ENCODE data around the gene SULT1A3.
"Not testable (repeated sequence)": the region's sequence is repeated elsewhere in the genome, so short reads cannot be mapped to it uniquely, and the experiment has no call there.

The SULT1A3 gene

GRCh38 chr16:30197001-30197400 is 2.1 kb upstream of the SULT1A3 start:
- not testable (repeated sequence) for DNase-seq (ENCODE audit: low read depth); H3K4me3 ChIP-seq (ENCODE audit: low read length)

DNA sequence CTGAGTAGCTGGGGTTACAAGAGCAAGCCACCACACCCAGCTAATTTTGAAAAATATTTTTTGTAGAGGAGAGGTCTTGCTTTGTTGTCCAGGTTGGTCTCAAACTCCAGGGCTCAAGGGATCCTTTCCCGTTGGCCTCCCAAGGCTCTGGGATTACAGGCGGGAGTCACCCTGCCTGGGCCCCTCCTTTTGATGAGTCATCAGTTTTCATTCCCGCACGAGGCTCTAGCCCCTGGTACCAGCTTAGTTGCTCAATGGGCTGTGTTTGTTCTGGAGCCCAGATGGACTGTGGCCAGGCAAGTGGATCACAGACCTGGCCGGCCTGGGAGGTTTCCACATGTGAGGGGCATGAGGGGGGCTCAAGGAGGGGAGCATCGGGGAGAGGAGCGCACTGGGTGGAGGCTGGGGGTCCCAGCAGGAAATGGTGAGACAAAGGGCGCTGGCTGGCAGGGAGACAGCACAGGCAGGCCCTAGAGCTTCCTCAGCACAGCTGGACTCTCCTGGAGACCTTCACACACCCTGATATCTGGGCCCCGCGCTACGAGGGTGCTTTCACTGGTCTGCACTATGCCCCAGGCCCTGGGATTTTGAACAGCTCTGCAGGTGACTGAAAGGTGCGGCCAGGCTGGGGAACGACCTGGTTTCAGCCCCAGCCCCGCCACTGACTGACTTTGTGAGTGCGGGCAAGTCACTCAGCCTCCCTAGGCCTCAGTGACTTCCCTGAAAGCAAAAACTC is 721 bp downstream of the SULT1A3 start:
- not testable (repeated sequence) for H3K4me3 ChIP-seq (ENCODE audit: low read length); DNase-seq (ENCODE audit: low read depth)

DNA sequence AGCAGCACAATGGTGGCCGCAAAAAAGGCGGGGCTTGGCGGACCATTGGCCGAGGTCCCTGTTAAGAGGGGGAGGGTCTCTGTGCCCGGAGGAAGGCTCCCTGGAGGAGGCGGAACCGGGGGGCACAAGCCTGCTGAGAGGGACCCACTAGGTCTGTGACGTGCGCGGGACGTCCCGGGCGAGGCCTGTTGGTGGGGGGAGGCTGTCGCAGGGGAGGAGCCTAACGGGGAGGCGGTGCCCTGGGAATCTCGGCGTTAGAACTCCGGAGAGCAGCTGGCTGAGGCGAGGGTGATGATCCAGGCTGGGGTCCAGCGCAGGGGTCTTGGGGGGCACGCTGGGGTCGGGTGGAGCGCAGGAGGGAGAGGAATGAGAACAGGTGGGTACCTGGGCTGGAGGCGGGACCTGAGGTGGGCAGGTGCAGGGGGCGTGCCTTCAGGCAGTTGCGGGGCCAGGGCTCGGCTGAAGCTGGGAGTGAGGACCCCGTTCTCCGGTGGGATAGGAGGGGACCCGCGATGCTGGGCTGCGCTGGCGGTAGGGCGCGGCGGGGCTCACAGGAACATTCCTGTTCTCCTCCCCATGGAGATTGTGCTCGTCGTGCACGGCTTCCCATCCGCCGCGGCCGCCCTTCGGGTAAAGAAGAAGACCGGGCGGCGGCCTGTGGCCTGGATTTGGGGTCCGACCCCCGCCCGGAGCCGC is 6.6 kb downstream of the SULT1A3 start:
- not testable (repeated sequence) for DNase-seq (ENCODE audit: low read depth)
- H3K4me3 ChIP-seq (ENCODE audit: low read length): peak overlapping the region; percentile 20

DNA sequence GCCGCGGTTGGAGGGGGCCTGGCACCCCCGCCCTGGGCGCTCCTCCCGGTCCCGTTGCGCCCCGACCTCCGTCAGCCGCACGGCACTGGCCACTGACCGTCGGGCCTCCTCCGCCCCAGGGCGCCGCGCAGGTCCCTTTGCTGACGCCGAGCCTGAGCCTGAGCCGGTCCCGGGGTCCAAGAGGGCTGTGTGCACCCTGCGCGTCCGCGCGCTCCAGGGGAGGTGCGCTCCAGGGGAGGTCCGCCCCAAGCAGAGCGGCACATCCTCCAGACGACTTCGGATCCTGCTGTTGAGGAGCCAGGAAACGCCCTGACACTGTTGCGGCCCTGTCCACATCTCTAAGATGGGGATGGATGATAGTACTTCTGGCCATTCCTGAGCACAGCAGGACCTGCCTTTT is 7.2 kb downstream of the SULT1A3 start:
- H3K4me3 ChIP-seq (ENCODE audit: low read length); DNase-seq (ENCODE audit: low read depth): not testable (repeated sequence)

DNA sequence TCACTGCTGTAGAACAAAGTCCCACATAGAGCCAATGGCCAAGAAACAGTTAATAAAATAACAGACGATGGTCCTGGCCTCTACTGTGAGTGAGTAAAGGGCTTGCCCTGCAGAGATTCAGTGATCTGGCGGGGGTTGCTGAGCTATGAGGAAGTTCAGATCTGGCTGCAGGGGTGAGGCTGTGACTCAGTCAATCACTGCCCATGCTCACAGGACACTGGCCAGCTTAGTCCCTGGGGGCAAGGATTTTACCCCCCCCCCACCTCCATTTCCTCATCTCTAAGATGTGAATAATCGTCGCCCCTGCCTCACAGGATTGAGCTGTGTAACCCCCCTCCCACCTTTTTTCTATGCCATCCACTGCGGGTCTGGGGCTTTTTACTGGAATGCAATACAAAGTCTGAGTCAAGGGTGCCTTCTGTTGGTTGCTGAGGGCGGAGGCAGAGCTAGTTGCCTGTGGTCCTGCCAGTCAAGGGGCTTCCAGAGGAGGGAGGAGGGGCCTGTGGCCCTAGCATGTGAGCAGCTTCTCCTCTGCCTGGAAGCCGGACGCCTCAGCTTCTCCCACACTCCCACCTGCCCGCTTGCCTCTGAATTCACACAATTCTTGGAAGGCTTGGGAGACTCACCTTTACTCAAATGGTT is 8.1 kb downstream of the SULT1A3 start:
- not testable (repeated sequence) for DNase-seq (ENCODE audit: low read depth); H3K4me3 ChIP-seq (ENCODE audit: low read length)

GRCh38 chr16:30209032-30209431 is 10.0 kb downstream of the SULT1A3 start:
- not testable (repeated sequence) for H3K4me3 ChIP-seq (ENCODE audit: low read length); DNase-seq (ENCODE audit: low read depth)

DNA sequence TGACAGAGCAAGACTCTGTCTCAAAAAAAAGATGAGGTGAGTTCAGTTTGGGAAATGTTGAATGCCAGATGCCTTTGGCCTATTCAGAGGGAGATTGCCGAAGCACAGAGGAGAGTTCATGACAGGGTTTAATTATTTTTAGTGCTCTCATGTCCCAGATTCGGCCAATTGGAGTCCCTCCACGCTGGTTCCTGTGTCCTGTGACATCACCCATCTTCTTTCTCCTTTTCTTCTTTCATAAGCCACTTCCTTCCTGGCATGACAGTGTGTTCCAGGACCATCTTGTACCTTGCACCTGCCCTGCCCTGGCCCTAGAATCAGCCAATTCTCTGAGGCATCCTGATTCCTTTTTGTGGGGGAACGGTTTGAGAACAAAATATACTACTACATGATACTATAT is 12.4 kb downstream of the SULT1A3 start:
- not testable (repeated sequence) for H3K4me3 ChIP-seq (ENCODE audit: low read length); DNase-seq (ENCODE audit: low read depth)

- DNase-seq (ENCODE audit: low read depth); H3K4me3 ChIP-seq (ENCODE audit: low read length): not testable (repeated sequence)
Measured at GRCh38 chr16:30217082-30217481, 18.0 kb downstream of the SULT1A3 start.

DNA sequence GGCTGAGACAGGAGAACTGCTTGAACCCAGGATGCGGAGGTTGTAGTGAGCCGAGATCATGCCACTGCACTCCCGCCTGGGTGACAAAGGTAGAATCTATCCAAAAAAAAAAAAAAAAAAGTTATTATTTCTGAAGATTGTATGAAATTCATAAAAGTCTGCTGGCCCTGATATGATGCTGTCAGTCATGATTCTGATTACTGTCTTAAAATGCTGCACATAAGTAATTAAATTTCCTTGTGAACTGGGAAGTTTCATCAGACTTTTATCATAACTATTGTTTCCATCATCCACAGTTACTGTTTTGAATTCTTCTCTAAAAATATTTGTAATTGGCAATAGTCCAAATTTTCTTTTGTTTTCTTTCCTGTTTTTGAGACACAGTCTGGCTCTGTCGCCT is 49.3 kb downstream of the SULT1A3 start, which contains the start of gene NPIPB13:
Gene NPIPB13, minus strand, starts transcription at position 101 of the 400 bp plus-strand sequence. CDS start 2,906 bp downstream, outside the sequence.
- H3K4me3 ChIP-seq (ENCODE audit: low read length); DNase-seq (ENCODE audit: low read depth): not testable (repeated sequence)
